NCI-H2171 treated with DMSO at 0.1 percent for 48 hours (cell line): ENCODE measurements around the gene FAT1.

Experiments used
- DNase-seq: peaks from one replicate; lab custom pipeline; 2025; lab: John Stamatoyannopoulos, UW

FAT1 gene

DNA sequence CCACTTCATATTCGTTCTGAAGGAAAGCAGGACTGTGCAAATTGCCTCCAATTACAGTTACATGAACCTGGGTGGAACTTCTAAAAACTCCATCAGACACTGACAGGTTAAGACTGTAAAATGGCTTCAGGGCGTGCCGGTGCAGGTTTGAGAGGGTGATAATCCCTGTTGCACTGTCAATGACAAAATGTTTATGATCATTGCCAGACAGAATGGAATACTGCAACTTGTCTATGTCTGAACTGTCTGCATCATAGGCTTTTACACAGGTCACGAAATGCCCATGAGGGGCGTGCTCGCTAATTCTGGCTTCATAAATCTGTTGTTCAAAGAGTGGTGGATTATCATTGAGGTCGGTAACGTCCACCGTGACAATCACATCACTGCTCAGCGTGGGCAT, 104.6 kb downstream of the FAT1 start:
- no peak for DNase-seq

DNA sequence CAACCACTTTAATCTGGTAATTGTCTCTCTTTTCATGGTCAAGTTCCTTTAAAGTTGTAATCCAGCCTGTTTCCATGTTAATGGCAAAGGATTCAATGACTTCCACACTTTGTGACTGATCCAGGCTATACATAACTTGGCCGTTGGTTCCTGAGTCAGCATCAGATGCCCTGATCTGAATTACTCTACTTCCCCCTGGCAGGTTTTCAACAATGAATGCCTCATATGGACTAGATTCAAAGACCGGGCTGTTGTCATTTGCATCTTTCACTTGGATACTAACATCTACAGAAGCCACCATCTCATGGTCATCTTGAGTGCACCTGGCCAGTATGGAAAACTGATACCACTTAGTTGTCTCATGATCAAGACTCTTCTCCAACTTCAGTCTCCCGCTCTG, 105.7 kb downstream of the FAT1 start:
- no peak for DNase-seq

DNA sequence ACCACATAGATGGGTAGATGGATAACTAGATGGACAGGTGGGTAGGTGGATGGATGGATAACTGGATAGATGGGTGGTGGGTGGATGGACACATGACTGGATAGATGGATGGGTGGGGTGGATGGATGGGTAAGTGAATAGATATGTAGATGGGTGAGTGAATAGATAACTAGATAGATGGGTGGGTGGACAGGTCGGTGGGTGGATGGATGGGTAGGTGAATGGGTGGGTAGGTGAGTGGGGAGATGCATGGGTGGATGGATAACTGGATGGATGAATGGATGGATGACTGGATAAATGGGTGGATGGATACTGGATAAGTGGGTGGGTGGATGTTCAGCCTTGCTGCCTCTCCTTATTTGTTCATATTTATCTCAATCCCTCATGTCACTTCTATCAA, 116.2 kb downstream of the FAT1 start:
- no peak for DNase-seq

DNA sequence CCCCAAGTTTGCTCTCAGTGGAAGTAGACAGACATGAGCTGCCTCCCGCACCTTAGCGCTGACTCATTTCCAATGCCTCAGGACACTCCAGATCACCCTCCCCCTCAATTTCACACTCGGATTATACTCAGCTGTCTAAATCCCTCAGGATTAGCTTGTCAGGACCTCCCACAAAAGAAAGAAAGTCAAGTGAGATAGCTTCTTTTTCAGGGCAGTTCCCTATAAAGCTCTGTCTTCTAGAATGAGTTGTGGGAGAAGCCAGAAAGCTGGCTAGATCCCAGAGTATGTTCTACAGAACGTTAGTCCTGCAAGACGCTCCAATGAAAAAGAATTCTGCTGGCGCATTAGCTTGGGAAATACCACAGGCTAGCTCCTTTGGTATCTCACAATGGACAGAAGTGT, 117.1 kb downstream of the FAT1 start:
- no peak for DNase-seq

DNA sequence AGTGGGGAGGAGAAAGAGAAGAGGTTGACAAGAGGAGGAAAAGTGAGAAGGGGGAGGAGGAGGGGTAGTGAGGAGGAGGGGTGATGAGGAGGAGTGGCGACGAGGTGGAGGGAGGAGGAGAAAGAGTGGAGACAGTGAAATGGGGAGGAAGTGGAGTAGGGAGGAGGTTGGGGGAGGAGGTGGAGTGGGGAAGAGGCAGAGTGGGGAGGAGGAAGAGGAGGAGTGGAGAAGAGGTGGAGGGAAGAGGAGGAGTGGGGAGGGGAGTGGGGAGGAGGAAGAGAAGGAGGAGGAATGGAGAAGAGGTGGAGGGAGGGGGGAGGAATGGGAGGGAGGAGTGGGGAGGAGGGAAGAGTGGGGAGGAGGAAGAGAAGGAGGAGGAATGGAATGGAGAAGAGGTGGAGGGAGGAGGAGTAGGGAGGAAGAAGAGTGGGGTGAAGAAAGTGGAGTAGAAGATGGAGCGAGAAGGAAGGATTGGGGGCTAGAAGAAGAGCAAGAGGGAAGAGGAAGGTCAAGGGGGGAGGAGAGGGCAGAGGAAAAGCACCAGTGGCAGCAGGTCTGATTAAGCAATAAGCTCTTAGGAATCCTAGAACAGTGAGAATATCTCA, 118.3 kb downstream of the FAT1 start:
- no peak for DNase-seq

DNA sequence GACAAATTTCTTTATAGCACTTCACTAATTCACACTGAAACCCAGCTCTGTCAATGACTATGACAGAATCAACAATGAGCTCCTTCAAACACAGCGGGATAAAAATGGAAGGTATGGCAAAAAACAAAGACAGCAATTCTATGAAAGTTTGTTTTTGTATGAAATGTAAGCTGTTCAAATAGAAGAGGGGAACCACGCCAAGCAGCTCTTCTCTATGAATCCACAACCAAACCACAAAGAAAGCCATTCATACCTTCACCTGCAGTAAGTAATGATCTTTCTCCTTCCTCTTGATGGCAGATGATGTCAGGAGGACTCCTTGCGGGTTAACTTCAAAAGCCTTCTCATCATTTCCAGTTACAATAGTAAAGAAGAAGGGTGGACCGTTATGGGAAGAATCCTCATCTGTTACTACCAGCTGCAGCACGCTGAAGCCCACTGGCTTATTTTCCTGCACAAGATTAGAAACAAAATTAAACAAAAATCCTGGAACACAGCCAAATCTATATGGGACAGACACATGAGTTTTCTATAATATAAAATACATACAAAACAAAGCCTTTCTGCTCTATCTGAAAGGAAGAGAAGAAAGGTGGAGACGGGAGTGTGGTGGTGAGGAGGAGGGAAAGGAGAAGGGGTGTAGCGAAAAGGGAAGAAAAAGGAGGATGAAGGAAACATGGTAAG, 119.4 kb downstream of the FAT1 start:
- no peak for DNase-seq

DNA sequence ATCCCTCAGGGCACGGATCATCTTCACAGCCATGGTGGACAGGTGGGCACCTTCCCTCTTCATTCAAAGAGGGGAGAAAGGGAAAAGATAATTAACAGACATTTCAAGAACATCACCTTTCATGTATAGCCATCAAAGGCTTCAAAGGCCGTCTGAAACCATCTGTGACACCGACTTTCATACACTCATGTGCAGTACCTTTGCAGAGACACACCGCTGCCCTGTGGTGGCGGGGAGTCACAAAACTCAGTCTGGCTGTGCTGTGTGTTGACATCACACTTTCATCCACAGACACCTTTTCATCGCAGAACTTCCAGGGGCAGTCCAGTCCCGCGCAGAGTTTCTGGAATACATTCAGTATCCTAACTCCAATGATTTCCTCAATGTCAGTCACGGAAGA, 120.7 kb downstream of the FAT1 start:
- DNase-seq = no peak

DNA sequence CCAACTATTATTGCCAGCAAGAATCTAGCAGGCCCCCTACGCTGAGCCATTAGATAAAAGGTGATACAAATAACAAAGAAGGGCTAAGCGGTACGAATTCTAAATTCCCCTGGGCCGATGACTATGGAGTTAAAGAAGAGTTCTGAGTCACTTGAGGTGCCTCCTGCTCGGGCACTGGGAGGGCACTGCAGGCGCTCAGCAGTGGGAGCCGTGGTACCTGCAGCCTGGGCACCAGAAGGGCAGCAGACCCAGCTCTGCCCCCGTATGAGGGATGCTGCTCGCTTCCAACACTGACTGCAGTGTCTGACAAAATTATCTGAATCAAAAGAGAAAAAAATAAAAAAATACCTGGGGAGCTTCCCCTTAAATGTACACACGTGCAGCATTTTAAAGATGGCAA, 124.2 kb downstream of the FAT1 start:
- no peak for DNase-seq

DNA sequence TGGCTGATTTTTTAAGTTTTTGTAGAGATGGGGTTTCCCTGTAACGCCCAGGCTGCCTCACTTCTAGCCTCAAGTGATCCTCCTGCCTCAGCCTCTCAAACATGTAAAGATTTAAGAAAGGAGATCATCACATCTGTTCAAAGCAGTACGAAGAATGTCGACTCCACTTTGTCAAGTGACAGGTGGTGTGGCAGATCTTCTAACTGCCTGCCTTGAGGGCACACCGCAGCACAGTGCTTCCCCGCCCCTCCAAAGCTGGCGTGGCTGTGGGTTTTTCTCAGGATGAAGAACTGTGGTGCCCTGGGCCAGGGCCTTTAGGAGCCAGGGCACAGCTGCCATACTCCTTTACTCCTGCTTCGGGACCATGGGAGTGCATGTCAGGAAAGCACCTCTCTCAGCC, 125.0 kb downstream of the FAT1 start:
- DNase-seq = no peak

DNA sequence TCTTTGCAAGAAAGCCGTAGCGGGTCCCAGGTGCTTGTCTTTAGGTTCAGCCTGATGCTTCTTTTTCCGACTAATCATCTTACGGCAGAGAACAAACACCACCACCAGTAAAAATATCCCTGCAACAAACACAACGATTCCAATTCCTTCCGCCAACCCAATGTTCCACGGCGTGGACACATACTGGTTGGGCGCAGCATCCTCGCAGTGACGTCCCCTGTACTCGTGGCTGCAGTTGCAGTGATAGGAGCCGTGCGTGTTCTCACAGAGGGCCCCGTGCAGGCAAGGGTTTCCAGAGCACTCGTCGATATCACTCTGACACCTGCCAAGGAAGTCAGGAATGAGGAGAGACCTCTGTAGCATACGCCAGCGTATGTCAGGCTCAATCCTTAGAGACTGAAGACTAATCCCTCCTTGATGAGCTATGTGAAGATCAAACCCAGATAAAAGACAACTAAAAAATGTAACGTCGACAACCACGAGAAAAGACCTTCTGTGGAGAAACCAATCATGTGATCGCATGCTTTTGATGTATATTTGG, 126.7 kb downstream of the FAT1 start:
- DNase-seq = no peak

DNA sequence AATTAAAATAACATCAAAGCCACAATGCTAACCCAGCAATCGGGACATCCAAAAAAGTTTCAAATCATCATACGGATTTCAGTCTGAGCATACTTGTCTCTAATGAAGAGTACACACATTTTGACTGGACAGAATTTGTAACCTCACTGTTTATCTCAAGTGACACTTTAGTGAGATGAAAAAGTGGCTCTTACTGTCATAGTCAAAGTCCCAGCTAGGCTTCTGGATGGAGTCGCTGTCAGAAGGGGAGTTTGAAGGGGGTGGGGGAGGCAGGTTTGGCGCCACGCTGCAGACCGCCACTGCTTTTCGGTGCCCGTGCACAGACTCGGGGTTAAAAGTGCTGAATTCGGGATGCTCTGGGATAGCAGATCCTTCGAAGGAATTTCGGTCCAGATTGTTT, 127.3 kb downstream of the FAT1 start:
- no peak for DNase-seq

DNA sequence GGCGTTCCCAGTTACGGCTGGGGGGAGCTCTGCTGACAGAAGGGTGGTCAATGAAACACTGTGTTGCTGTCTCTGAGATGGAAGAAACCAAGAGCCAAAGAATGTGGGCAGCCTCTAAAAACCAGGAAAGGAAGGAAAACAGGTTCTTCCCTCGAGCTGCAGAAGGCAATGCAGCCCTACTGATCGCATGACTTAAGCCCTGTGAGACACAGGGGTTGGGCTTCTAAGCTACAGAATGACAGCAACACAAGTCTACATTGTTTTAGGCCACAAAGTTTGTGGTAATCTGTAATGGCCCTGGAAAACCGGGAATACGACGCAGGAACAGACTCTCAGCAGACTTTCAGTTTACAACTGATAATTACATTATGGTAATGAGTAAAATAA, 130.1 kb downstream of the FAT1 start:
- no peak for DNase-seq

DNA sequence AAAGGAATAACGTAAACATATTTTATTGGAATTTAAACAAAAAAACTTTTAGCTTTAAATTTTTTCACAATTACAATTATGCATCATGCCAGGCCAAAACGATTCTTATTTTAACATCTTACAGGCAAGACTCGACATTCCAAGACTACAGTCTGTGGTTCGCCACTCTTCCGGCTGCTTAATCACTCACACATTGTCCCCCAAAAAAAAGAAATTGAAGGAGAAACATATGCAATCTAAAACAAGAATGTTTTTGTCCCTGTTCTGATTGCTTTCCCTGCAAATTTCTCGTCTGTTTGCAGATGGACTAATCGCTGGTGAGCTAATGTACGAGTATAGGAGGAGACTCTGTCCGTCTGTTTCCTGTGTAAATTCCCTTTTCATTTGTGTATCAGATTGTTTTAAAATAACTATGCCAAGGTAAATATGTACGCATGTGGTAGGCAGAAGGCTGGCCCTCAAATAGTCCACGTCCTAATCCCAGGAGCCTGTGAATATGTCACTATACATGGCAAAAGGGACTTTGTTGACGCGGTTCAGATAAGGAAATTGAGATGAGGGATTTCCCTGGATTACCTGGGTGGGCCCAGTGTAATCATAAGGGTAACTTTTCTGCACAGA, 130.6 kb downstream of the FAT1 start:
- no peak for DNase-seq

DNA sequence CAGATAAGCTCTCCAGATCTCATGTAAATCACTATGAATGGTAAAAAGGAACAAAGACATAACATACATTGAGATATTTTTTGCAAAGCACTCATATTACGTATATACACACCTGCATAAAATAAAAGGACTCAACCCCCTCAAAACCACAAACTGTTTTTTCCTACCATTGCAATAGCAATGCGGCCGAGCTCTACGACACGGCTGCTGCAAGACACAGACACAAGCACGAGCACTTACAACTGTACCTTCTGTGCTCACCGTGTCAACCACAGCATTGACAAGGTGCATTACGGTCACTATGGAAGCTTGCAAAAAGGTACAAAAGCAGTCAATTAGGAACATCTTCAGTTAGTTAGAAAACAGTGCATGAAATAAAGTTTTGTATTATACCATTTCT, 131.2 kb downstream of the FAT1 start:
- no peak for DNase-seq

DNA sequence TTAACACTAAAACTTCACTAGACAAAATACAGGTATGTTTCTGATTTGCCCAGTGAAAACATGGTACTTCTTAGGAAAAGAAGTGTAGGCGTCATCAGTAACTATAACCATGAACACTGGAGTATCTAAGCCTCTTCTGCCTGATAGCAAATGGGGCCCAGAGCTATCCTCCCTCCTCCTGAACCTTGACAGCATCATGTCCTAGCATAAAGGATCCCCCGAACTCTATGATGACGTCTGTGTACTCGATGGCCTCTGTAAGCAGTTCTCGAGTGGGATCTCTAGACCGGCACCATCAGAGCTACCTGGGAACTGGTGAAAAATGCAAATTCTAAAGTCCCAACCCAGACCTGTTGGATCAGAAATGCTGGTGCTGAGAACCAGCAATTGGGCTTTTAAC, 132.0 kb downstream of the FAT1 start:
- no peak for DNase-seq

DNA sequence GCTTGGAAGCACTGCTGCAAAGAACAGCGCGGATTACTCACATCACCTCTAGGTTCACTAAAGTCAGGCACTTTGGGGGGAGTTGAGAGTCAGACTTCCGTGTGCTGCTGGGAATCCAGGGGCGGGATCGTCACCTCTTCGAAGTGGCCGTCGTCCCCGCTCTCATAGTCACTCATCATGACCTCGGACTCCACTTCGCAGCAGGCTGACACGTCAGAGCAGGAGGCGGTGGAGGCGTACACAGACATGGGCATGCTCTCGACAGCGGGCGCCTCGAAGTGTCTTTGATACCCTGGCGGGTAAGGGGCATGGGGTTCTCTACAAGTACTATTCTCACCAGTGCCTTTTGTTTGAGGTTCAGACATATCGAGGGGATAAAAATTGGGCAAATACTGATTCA, 135.2 kb downstream of the FAT1 start:
- no peak for DNase-seq

DNA sequence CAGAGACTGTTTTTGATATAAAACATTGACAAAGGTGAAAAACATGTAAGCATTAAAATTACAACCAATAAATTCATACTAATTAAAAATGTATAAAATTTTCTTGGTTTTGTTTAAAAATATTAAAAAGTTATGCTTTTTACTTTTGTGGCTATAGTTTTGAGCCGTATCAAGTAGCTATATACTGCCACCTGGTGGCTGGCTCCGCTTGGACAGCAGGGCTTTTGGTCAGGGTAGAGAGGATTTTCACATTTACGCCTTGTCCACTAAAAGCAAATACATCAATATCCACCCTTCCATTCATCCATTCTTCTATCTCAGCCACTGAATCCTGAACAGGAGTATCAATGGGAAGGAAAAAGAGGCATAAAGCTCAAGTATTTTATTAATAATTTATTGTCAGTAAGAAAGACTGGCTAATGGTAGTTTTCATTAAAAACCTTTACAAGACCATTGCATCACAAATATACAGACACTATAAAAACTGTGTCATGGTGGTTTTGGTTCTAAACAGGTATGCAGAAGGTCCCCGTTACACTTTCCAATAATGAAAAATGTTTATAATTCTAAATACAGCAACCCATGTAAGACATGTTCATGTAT, 136.1 kb downstream of the FAT1 start:
- no peak for DNase-seq

DNA sequence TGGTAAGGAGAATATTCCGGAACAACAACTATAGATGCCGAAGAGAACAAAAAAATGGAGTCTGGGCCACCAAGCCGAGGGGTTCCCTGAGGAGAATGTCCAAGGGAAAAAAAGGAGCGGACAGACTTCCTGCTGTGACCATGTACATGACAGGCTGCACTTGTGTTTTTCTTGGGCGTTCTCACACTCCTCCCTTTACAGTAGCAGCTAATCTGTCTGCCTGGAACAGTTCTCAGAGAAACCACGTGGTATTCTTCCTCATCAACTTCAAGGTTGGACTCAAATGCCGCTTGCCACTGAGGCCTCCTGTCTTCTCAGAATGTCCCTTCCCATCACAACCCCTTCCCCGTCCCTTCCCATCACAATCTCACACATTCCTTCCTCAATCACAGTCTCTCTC, 137.5 kb downstream of the FAT1 start:
- no peak for DNase-seq

DNA sequence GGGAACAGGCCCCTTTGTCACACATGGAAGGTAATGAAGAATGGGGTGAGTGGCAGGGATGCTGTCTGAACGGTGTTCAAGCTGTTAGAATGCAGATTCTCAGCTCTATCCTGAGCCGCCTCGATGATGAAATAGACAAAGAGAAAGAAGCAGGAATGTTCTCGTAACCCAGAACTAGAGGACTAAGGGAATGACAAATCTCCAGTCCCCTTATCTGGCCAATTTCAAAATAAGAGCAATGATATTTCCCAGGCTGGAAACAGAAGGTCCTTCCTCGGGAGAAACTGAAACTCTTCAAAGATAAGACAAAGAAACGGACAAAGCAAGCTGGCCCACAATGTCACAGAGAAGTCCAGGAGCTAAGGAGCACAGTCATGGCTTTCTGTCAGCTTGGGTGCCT, 138.7 kb downstream of the FAT1 start:
- no peak for DNase-seq

DNA sequence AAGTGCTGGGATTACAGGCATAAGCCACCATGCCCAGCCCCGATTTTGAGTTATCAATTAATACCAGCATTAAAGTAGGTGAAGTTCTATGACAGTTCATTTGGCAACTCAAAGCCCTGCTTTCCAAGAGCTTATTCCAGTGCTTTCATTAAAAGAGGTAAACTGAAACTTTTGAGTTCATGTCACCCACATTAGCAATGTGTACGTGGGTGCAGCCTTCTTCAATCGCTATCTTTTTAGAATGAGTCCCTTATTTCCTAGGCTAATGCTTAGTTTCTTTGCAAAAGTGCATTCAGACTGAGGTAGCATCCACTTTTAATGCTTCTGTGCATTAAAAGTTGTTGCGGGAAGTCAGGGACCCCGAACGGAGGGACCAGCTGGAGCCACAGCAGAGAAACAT, 142.2 kb downstream of the FAT1 start:
- no peak for DNase-seq

DNA sequence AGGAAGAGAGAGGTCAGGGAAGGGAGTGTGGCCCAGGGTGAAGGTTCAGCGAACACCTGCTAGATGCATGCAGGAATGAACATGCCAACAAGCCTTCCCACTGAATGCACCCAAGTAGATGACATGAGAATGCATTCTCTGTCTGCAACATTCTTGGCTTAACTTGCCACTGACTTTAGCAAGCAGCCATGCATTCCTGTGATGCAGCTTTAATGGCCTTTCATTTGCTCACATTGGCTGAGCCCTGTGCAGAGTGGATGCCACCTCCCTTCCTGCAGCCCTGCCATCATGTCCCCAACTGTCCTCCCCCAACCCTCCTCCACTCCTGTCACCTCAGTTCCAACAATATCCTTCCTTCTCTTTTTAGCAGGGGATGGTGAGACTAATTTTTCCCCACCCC, 143.0 kb downstream of the FAT1 start:
- DNase-seq = no peak

DNA sequence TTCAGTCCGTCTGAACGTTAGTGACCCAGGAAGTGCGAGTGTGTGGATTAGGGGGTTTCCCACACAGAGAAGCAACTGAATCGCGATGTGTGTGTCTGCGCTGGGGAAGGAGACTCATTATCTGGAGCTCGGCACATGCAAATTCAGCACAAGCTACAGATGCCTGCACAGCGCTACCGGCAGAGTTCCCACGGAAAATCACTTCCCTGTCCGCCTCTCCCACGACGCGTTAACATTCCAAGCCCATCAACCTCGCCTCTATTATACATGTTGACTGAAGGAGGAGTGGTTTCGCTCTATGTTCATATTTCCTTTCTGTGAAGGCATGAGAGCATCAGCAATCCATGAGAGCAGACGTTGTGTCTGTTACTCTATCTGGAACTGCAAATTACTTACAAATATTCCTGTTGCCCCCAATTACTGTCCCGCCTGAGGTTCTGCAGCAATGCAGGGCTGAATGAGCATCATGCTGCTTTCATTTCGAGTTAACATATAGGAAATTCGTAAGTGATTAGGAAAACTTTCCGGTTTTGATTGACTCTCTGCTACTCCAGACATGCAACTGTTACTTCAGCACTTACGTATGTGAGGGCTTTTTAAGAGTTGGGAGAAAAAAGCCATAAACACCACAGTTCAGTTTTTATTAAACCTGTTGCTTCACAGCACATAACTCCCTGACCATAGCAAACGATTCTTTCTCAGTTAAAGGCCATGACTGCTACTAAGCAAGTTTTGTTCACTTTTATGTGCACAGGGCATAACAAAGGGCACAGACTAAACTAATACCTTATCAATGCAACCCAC, 153.3 kb downstream of the FAT1 start:
- no peak for DNase-seq
